Measurements from ENCODE around the gene MAOB.

Gene MAOB

DNA sequence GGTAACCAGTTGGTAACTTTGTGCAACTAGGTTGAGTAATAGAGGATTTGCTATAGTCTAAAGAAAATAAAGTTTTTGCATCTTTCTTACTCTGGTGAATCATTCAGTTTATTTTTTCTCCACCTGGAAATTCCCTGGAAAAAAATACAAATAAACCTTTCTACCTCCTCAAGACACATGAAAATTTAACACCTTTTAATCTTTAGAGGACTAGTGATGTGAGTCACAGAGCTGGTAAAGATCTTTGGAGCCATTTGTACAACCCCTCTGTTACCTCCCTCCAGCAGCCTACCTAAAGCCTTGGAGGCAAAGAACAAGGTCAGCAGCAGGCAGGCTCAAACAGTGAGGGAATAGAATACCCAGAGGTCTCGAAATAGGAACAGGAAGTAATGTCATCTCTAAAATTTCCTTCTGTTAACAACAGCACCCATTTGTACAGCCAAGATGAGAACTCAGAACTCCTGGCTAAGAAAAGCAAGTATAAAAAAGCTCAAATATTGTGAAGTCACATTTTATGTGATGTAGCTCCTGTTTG, 10.2 kb upstream of the MAOB start:
- Histone ChIP-seq H3K79me2 (ENCODE audit: low read length) (no peaks in the 10 kb centered on the region), H3K9me2 (replicated peaks; ENCODE audit: insufficient read depth, low read length) (no peaks in the 10 kb centered on the region), H3K36me3 (replicated peaks; ENCODE audit: insufficient read depth, low read length) (no peaks in the 10 kb centered on the region), H3K27me3 (replicated peaks; ENCODE audit: insufficient read depth, low read length) (no peaks in the 10 kb centered on the region), H3F3A (ENCODE audit: insufficient read depth, low read length) (no peaks in the 10 kb centered on the region), H3K4me3 (ENCODE audit: low read length) (no peak overlapping the region), H3K4me2 (ENCODE audit: low read depth, low read length) (no peak overlapping the region), H3K4me1 (ENCODE audit: low read length) (no peaks in the 10 kb centered on the region), H2AFZ (ENCODE audit: low read length) (no peak overlapping the region), H3K27ac (ENCODE audit: low read length) (no peak overlapping the region), H4K20me1 (ENCODE audit: insufficient read depth, low read length) (no peaks in the 10 kb centered on the region), H3K9ac (ENCODE audit: low read length) (no peak overlapping the region), H3K9me3 (replicated peaks; ENCODE audit: insufficient read depth, low read length) (no peaks in the 10 kb centered on the region)
- DNase-seq: no peak
- TF ChIP-seq EZH2phosphoT487 (IDR thresholded peaks at IDR 0.05; ENCODE audit: low read length) (no peak), EZH2 (optimal IDR thresholded peaks at IDR 0.05; ENCODE audit: low read depth, low read length) (no peak)
- TF ChIP-seq, protein P1, sequence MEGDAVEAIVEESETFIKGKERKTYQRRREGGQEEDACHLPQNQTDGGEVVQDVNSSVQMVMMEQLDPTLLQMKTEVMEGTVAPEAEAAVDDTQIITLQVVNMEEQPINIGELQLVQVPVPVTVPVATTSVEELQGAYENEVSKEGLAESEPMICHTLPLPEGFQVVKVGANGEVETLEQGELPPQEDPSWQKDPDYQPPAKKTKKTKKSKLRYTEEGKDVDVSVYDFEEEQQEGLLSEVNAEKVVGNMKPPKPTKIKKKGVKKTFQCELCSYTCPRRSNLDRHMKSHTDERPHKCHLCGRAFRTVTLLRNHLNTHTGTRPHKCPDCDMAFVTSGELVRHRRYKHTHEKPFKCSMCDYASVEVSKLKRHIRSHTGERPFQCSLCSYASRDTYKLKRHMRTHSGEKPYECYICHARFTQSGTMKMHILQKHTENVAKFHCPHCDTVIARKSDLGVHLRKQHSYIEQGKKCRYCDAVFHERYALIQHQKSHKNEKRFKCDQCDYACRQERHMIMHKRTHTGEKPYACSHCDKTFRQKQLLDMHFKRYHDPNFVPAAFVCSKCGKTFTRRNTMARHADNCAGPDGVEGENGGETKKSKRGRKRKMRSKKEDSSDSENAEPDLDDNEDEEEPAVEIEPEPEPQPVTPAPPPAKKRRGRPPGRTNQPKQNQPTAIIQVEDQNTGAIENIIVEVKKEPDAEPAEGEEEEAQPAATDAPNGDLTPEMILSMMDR (IDR thresholded peaks at IDR 0.05; ENCODE audit: low read length): no peak

DNA sequence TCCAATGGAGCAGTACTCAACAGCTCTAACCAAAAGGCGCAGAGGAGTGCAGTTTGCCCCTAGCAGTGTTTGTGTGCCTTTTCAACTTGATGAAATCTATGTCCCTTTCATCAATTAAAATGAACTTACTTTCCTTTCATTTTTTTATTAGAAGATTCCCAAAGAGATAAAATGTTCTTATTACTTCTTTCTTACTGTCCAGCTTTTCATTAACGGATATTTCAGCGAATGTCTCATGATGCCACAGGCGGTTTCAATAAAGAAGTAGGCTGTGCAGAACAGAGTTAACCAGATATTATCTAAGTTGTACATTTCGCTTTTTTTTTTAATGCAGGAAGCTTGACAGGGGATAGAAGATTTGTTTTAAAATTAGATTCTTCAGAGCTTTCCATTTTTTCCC, 3.4 kb upstream of the MAOB start:
- Histone ChIP-seq H3K4me1 (ENCODE audit: low read length) (no peaks in the 10 kb centered on the region), H3K36me3 (replicated peaks; ENCODE audit: insufficient read depth, low read length) (no peaks in the 10 kb centered on the region), H3F3A (ENCODE audit: insufficient read depth, low read length) (no peaks in the 10 kb centered on the region), H2AFZ (ENCODE audit: low read length) (no peak overlapping the region), H4K20me1 (ENCODE audit: insufficient read depth, low read length) (no peaks in the 10 kb centered on the region), H3K9me3 (replicated peaks; ENCODE audit: insufficient read depth, low read length) (no peaks in the 10 kb centered on the region), H3K9ac (ENCODE audit: low read length) (no peak overlapping the region), H3K79me2 (ENCODE audit: low read length) (no peaks in the 10 kb centered on the region), H3K9me2 (replicated peaks; ENCODE audit: insufficient read depth, low read length) (no peaks in the 10 kb centered on the region), H3K4me2 (ENCODE audit: low read depth, low read length) (no peak overlapping the region), H3K27ac (ENCODE audit: low read length) (no peak overlapping the region), H3K4me3 (ENCODE audit: low read length) (no peak overlapping the region), H3K27me3 (replicated peaks; ENCODE audit: insufficient read depth, low read length) (no peaks in the 10 kb centered on the region)
- DNase-seq: no peak
- TF ChIP-seq, protein P1 (IDR thresholded peaks at IDR 0.05; ENCODE audit: low read length): no peak
- TF ChIP-seq EZH2phosphoT487 (IDR thresholded peaks at IDR 0.05; ENCODE audit: low read length) (no peak), EZH2 (optimal IDR thresholded peaks at IDR 0.05; ENCODE audit: low read depth, low read length) (no peak)

DNA sequence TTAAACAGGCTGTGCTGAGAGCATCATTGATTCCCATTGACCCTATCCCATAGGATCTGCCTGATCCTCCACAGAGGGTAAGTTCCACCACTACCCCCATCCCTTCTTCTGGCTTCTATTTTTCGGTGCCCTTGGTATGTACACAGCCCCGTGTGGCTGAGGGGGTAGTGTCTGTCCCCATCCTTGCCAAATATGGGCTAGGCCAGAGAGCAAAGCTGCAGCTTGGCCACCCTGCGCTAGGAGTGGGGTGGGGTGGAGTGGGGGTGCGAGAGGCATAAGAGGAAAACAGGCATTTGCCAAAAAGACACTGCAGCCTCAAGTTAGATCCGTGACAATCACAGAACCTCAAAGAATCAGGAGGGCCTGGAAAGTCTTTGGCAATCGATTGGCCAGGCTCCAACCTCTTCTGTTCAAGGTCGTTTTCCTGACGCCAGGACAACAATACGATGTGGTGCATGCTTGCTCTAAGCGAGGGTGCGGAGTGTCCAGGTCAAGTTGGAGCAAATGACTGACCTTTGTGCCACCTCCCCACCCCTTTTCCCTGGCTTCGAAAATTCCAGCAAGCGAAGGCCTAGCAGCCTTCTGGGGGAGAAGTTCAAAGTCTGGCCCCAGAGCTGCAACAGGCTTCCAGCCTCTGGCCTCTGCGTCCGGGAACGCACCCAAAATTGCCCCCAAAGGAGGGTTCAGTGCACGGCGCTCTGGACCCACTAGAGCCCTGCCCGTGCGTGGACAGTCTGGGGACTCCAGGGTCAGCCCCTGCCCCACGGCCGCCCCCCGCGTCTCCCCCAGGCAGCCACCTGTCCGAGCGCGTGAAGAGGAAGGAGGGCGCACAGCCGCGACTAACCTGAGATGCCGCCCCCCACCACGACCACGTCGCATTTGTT, 598 bp downstream of the MAOB start:
- Histone ChIP-seq H3K4me3 (ENCODE audit: low read length) (no peak overlapping the region), H3K4me2 (ENCODE audit: low read depth, low read length) (no peak overlapping the region), H3K9me3 (replicated peaks; ENCODE audit: insufficient read depth, low read length) (no peaks in the 10 kb centered on the region), H3K9me2 (replicated peaks; ENCODE audit: insufficient read depth, low read length) (no peaks in the 10 kb centered on the region), H3K27me3 (replicated peaks; ENCODE audit: insufficient read depth, low read length) (no peaks in the 10 kb centered on the region), H2AFZ (ENCODE audit: low read length) (no peak overlapping the region), H3K36me3 (replicated peaks; ENCODE audit: insufficient read depth, low read length) (no peaks in the 10 kb centered on the region), H3K79me2 (ENCODE audit: low read length) (no peaks in the 10 kb centered on the region), H3F3A (ENCODE audit: insufficient read depth, low read length) (no peaks in the 10 kb centered on the region), H3K4me1 (ENCODE audit: low read length) (no peaks in the 10 kb centered on the region), H4K20me1 (ENCODE audit: insufficient read depth, low read length) (no peaks in the 10 kb centered on the region), H3K27ac (ENCODE audit: low read length) (no peak overlapping the region), H3K9ac (ENCODE audit: low read length) (no peak overlapping the region)
- DNase-seq: no peak
- no peak for TF ChIP-seq EZH2 (optimal IDR thresholded peaks at IDR 0.05; ENCODE audit: low read depth, low read length)
- TF ChIP-seq EZH2phosphoT487 (IDR thresholded peaks at IDR 0.05; ENCODE audit: low read length): no peak
- TF ChIP-seq, protein P1 (IDR thresholded peaks at IDR 0.05; ENCODE audit: low read length): no peak
